T-cell (primary cell): ENCODE results near the gene TSPAN4. TPM values are rescaled to one million over a fixed set of nuclear protein-coding genes. Genes with fewer than 3 reads are reported as not detected.

Experiments
- ATAC-seq, 4 experiments: fragments of 200-7000 bp in 3 of 4; fragments of 150-1000 bp in 1 of 4; cut with Tn5 transposase; replicated peaks in 1 of 4; 1 replicate in 3 of 4; 2 replicates in 1 of 4; pipeline ENCODE4 v1.10.0; 2021; ENCODE audit warnings: moderate library complexity in 3 of 4, mild to moderate bottlenecking in 2 of 4, moderate number of reproducible peaks in 1 of 4
- CTCF ChIA-PET, 2 donors: fragments of 300-600 bp; sonication (Branson Sonifier 250); formaldehyde crosslinking; loops; one replicate each; lab custom pipeline; 2022; ENCODE audit warnings: antibody characterized with exemption in 2 of 2; lab: Charles Lee
- POLR2A ChIA-PET, 2 donors: fragments of 300-600 bp; sonication (Branson Sonifier 250); formaldehyde crosslinking; loops; one replicate each; lab custom pipeline; 2022; ENCODE audit warnings: antibody characterized with exemption in 2 of 2; lab: Charles Lee
- DNase-seq, 35 experiments: peaks; one replicate each; pipeline versions ENCODE4 v3.0.0 to v3.0.0-alpha.2; 2013 to 2023
- H3K27ac ChIP-seq: one replicate; pipeline ENCODE4 v1.5.1; 2013; ENCODE audit warnings: low read length
- H3K27me3 ChIP-seq, 2 experiments: replicated peaks in 1 of 2; 1 replicate in 1 of 2; 2 replicates in 1 of 2; pipeline versions ENCODE4 v1.6.1 to v1.7.0; 2013; ENCODE audit warnings: low read length in 1 of 2, mixed read lengths in 1 of 2; ENCODE audit not compliant: control insufficient read depth in 2 of 2, insufficient read depth in 2 of 2; ENCODE audit errors: extremely low read depth in 1 of 2
- H3K36me3 ChIP-seq, 2 donors: 1 replicate in 1 of 2; 2 replicates in 1 of 2; pipeline versions ENCODE4 v1.6.1 to v1.7.0; 2013; ENCODE audit warnings: low read length in 1 of 2; ENCODE audit not compliant: control insufficient read depth in 2 of 2, insufficient read depth in 1 of 2; ENCODE audit errors: extremely low read depth in 1 of 2
- H3K4me1 ChIP-seq, 2 experiments: 1 replicate in 1 of 2; 2 replicates in 1 of 2; pipeline versions ENCODE4 v1.6.1 to v1.7.0; 2013; ENCODE audit warnings: low read length in 2 of 2, mixed read lengths in 1 of 2; ENCODE audit not compliant: insufficient read depth in 2 of 2, control insufficient read depth in 1 of 2; ENCODE audit errors: extremely low read depth in 1 of 2
- H3K4me3 ChIP-seq, 2 donors: 1 replicate in 1 of 2; 2 replicates in 1 of 2; pipeline versions ENCODE4 v1.5.1 to v1.7.0; 2013; ENCODE audit warnings: mild to moderate bottlenecking in 2 of 2, low read length in 1 of 2, moderate library complexity in 1 of 2; ENCODE audit not compliant: control insufficient read depth in 1 of 2; ENCODE audit errors: extremely low read depth in 1 of 2
- H3K9me3 ChIP-seq: 2 replicates; pipeline ENCODE4 v1.7.0; 2013
- H3K27ac Mint-ChIP-seq, 2 donors: one replicate each; pipeline ENCODE4 v1.8.0; 2020 to 2021; ENCODE audit warnings: mild to moderate bottlenecking in 2 of 2, mixed read lengths in 2 of 2
- H3K27me3 Mint-ChIP-seq, 2 donors: one replicate each; pipeline ENCODE4 v1.8.0; 2021 to 2022; ENCODE audit warnings: mixed read lengths in 2 of 2
- H3K36me3 Mint-ChIP-seq: one replicate; pipeline ENCODE4 v1.8.0; 2021; ENCODE audit warnings: mixed read lengths
- H3K4me1 Mint-ChIP-seq, 3 donors: one replicate each; pipeline ENCODE4 v1.8.0; 2020 to 2022; ENCODE audit warnings: mixed read lengths in 3 of 3, mild to moderate bottlenecking in 1 of 3
- H3K4me3 Mint-ChIP-seq, 3 donors: one replicate each; pipeline ENCODE4 v1.8.0; 2020 to 2022; ENCODE audit warnings: mild to moderate bottlenecking in 3 of 3, mixed read lengths in 3 of 3, moderate library complexity in 3 of 3
- H3K9me3 Mint-ChIP-seq, 3 donors: one replicate each; pipeline ENCODE4 v1.8.0; 2020 to 2022; ENCODE audit warnings: mixed read lengths in 3 of 3
- WGBS: methylation state at CpG from one replicate; pipeline ENCODE4 v1.1.5; 2013; ENCODE audit warnings: missing lambda C conversion rate; ENCODE audit not compliant: insufficient coverage; 5-methylcytosine and 5-hydroxymethylcytosine counted together
- total RNA-seq, 35 experiments: library from RNA in 6 of 35; stranded (reverse) in 6 of 35; fragments of 120-200 nt in 1 of 35; gene quantifications; one replicate each; pipeline versions ENCODE4 v1.2.1 to v1.2.4 and lab custom pipeline; 2013 to 2026

TSPAN4 gene
- total RNA-seq, 5 donors from 2014 or later (not counting 1 experiment from before 2014, with no cell fraction given), result 3.1 to 5.8 (median 4.4) TPM

GRCh38 chr11:795634-796564, 46.8 kb upstream of the TSPAN4 start:
- ChIA-PET POLR2A (interaction anchor here (0.6 to 0.8 kb wide), 3 partner anchors 10 to 501 kb away, joined by 3 to 8 read pairs (median 3); partner anchors contain the start of gene RPLP2 (in 1 of the 2)), CTCF (no interaction called here)
- Histone ChIP-seq H3K4me3 (peak overlapping the region; percentile 83 to 93), H3K4me1 (peaks cover 14 to 46% of the 10 kb centered on the region in 2 experiments), H3K9me3 (no peaks in the 10 kb centered on the region), H3K36me3 (peaks cover 9 to 37% of the 10 kb centered on the region in 2 donors), H3K27me3 (peaks cover 0 to 5% of the 10 kb centered on the region in 2 experiments), H3K27ac (peak overlapping the region; percentile 87)
- H3K36me3 Mint-ChIP-seq, result peaks cover 3% of the 10 kb centered on the region
- peak overlapping the region; percentile 91 for H3K27ac Mint-ChIP-seq
- H3K4me3 Mint-ChIP-seq, result peak overlapping the region; percentile 79 to 89 (median 88)
- DNase-seq (peak; percentile 53 to 88 (median 69)), ATAC-seq (peak; percentile 47 to 53 (median 52))
- WGBS, result 4% methylated on average over 8 of the region's 26 CpGs
- no peaks in the 10 kb centered on the region for H3K27me3 Mint-ChIP-seq
- peaks cover 10 to 19% (median 16%) of the 10 kb centered on the region in 3 donors for H3K4me1 Mint-ChIP-seq
- no peaks in the 10 kb centered on the region for H3K9me3 Mint-ChIP-seq

GRCh38 chr11:796565-797295, 45.9 kb upstream of the TSPAN4 start:
- Mint-ChIP-seq H3K36me3 (no peaks in the 10 kb centered on the region), H3K9me3 (no peaks in the 10 kb centered on the region), H3K4me1 (peaks cover 10 to 21% (median 16%) of the 10 kb centered on the region in 3 donors), H3K27me3 (no peaks in the 10 kb centered on the region), H3K27ac (peak overlapping the region; percentile 91), H3K4me3 (peak overlapping the region; percentile 79 to 89 (median 88))
- ATAC-seq (peak in 1 of 4 experiments; percentile 2), DNase-seq (no peak)
- peaks cover 0 to 3% of the 10 kb centered on the region in 2 experiments for H3K27me3 ChIP-seq
- peaks cover 14 to 47% of the 10 kb centered on the region in 2 experiments for H3K4me1 ChIP-seq
- peak overlapping the region; percentile 83 to 93 for H3K4me3 ChIP-seq
- H3K36me3 ChIP-seq, result peaks cover 15 to 33% of the 10 kb centered on the region in 2 donors
- no peaks in the 10 kb centered on the region for H3K9me3 ChIP-seq
- ChIA-PET CTCF (interaction anchor here in 1 of 2 donors (1.3 kb wide), 1 partner anchor 18 kb away, joined by 3 read pairs; no protein-coding TSS in a partner anchor), POLR2A (no interaction called here)
- H3K27ac ChIP-seq, result peak overlapping the region; percentile 87
- WGBS, result 23% methylated on average over 9 of the region's 18 CpGs

- Mint-ChIP-seq H3K36me3 (no peaks in the 10 kb centered on the region), H3K27me3 (no peaks in the 10 kb centered on the region), H3K4me3 (peak overlapping the region; percentile 79 to 89 (median 88)), H3K9me3 (no peaks in the 10 kb centered on the region), H3K27ac (peak overlapping the region; percentile 91), H3K4me1 (peaks cover 10 to 21% (median 16%) of the 10 kb centered on the region in 3 donors)
- peaks cover 14 to 49% of the 10 kb centered on the region in 2 experiments for H3K4me1 ChIP-seq
- peaks cover 0 to 3% of the 10 kb centered on the region in 2 experiments for H3K27me3 ChIP-seq
- under 1% methylated on average over 54 of the region's 57 CpGs for WGBS
- H3K4me3 ChIP-seq, result peak overlapping the region; percentile 83 to 93
- DNase-seq (peak; percentile 39 to 87 (median 72)), ATAC-seq (peak; percentile 53 to 63 (median 58))
- H3K9me3 ChIP-seq, result no peaks in the 10 kb centered on the region
- CTCF ChIA-PET, result interaction anchor here in 1 of 2 donors (1.3 kb wide), 1 partner anchor 19 kb away, joined by 3 read pairs; no protein-coding TSS in a partner anchor
- H3K36me3 ChIP-seq, result peaks cover 15 to 30% of the 10 kb centered on the region in 2 donors
- peak overlapping the region; percentile 87 for H3K27ac ChIP-seq
- POLR2A ChIA-PET, result no interaction called here
These were observed 45.2 kb upstream of the TSPAN4 start for GRCh38 chr11:797296-798092.

- Mint-ChIP-seq H3K27me3 (no peaks in the 10 kb centered on the region), H3K9me3 (no peaks in the 10 kb centered on the region), H3K4me3 (peak within 1 kb of the TSS; percentile 79 to 89 (median 88)), H3K36me3 (no peaks in the 10 kb centered on the region), H3K4me1 (peaks cover 10 to 23% (median 16%) of the 10 kb centered on the region in 3 donors), H3K27ac (peak within 1 kb of the TSS; percentile 91)
- H3K27ac ChIP-seq, result peak within 1 kb of the TSS; percentile 87
- peaks cover 11 to 29% of the 10 kb centered on the region in 2 donors for H3K36me3 ChIP-seq
- no peaks in the 10 kb centered on the region for H3K9me3 ChIP-seq
- POLR2A ChIA-PET, result interaction anchor here in 1 of 2 donors (0.6 kb wide), 1 partner anchor 13 kb away, joined by 3 read pairs; no protein-coding TSS in a partner anchor
- peak within 1 kb of the TSS; percentile 83 to 93 for H3K4me3 ChIP-seq
- DNase-seq (peak; percentile 32 to 92 (median 76)), ATAC-seq (peak; percentile 63 to 82 (median 74))
- H3K4me1 ChIP-seq, result peaks cover 15 to 55% of the 10 kb centered on the region in 2 experiments
- H3K27me3 ChIP-seq, result peaks cover 0 to 3% of the 10 kb centered on the region in 2 experiments
- CTCF ChIA-PET, result interaction anchor here in 1 of 2 donors (1.3 kb wide), 1 partner anchor 19 kb away, joined by 3 read pairs; no protein-coding TSS in a partner anchor
- WGBS, result 2% methylated on average over 64 of the region's 69 CpGs
These were observed 44.4 kb upstream of the TSPAN4 start, which contains the start of gene SLC25A22 for GRCh38 chr11:798093-798713. Gene SLC25A22, minus strand, starts transcription at chr11:798281. Its CDS starts 3,275 bp downstream, at chr11:795006.

- ChIA-PET POLR2A (no interaction called here), CTCF (interaction anchor here in 1 of 2 donors (0.6 kb wide), 1 partner anchor 106 kb away, joined by 3 read pairs; no protein-coding TSS in a partner anchor)
- Histone ChIP-seq H3K4me3 (no peak overlapping the region), H3K27ac (no peak overlapping the region), H3K27me3 (no peaks in the 10 kb centered on the region), H3K36me3 (peaks cover 9 to 21% of the 10 kb centered on the region in 2 donors), H3K9me3 (no peaks in the 10 kb centered on the region), H3K4me1 (peaks cover 26 to 61% of the 10 kb centered on the region in 2 experiments)
- H3K9me3 Mint-ChIP-seq, result no peaks in the 10 kb centered on the region
- WGBS, result over 99% methylated on average over 25 of the region's 32 CpGs
- no peaks in the 10 kb centered on the region for H3K36me3 Mint-ChIP-seq
- H3K4me1 Mint-ChIP-seq, result peaks cover 16 to 26% (median 17%) of the 10 kb centered on the region in 3 donors
- H3K27me3 Mint-ChIP-seq, result no peaks in the 10 kb centered on the region
- peak overlapping the region in 1 of 3 donors; percentile 88 for H3K4me3 Mint-ChIP-seq
- ATAC-seq, result no peak
- no peak overlapping the region for H3K27ac Mint-ChIP-seq
- no peak for DNase-seq
These were observed 42.9 kb upstream of the TSPAN4 start for GRCh38 chr11:799641-800316.
